ENCODE measurements around the gene USP44.

The USP44 gene

GRCh38 chr12:95506707-95507523 is 44.4 kb downstream of the USP44 start:
- no peak for ATAC-seq
- no peak for TF ChIP-seq ISL1 (CRISPR knock-in tag; IDR thresholded peaks at IDR 0.05)
- no peak for TF ChIP-seq SNAI2 (CRISPR knock-in tag; IDR thresholded peaks at IDR 0.05)
- TF ChIP-seq ZC3H10 (CRISPR knock-in tag; IDR thresholded peaks at IDR 0.05): no peak
- no peak for TF ChIP-seq PATZ1 (CRISPR knock-in tag; IDR thresholded peaks at IDR 0.05; ENCODE audit: borderline replicate concordance)
- no peak for TF ChIP-seq OSR1 (CRISPR knock-in tag; IDR thresholded peaks at IDR 0.05)

GRCh38 chr12:95505039-95505438 is 46.2 kb downstream of the USP44 start:
- no peak for ATAC-seq
- TF ChIP-seq TSHZ2 (CRISPR knock-in tag; IDR thresholded peaks at IDR 0.05): no peak
- TF ChIP-seq PATZ1 (CRISPR knock-in tag; IDR thresholded peaks at IDR 0.05; ENCODE audit: borderline replicate concordance): no peak
- no peak for TF ChIP-seq ZFP3 (CRISPR knock-in tag; IDR thresholded peaks at IDR 0.05)
- TF ChIP-seq ZNF70 (CRISPR knock-in tag; IDR thresholded peaks at IDR 0.05): no peak
- no peak for TF ChIP-seq ZNF8 (CRISPR knock-in tag; IDR thresholded peaks at IDR 0.05)
- TF ChIP-seq ZC3H10 (CRISPR knock-in tag; IDR thresholded peaks at IDR 0.05): no peak
- no peak for TF ChIP-seq ESRRG (CRISPR knock-in tag; IDR thresholded peaks at IDR 0.05)
- TF ChIP-seq CSDC2 (CRISPR knock-in tag; IDR thresholded peaks at IDR 0.05): no peak
- TF ChIP-seq ZNF565 (CRISPR knock-in tag; conservative IDR thresholded peaks at IDR 0.05; ENCODE audit: low read depth): no peak
- no peak for TF ChIP-seq SNAI2 (CRISPR knock-in tag; IDR thresholded peaks at IDR 0.05)
- TF ChIP-seq ZFP30 (CRISPR knock-in tag; IDR thresholded peaks at IDR 0.05): no peak
- no peak for TF ChIP-seq GLIS3 (CRISPR knock-in tag; IDR thresholded peaks at IDR 0.05)

GRCh38 chr12:95504140-95504539 is 47.1 kb downstream of the USP44 start:
- ATAC-seq: no peak
- TF ChIP-seq TOX (CRISPR knock-in tag; IDR thresholded peaks at IDR 0.05; ENCODE audit: borderline replicate concordance) (no peak), RARB (CRISPR knock-in tag; IDR thresholded peaks at IDR 0.05) (no peak), PATZ1 (CRISPR knock-in tag; IDR thresholded peaks at IDR 0.05; ENCODE audit: borderline replicate concordance) (no peak), SNAI2 (CRISPR knock-in tag; IDR thresholded peaks at IDR 0.05) (no peak), ISL1 (CRISPR knock-in tag; IDR thresholded peaks at IDR 0.05) (no peak), ARNTL (CRISPR knock-in tag; IDR thresholded peaks at IDR 0.05; ENCODE audit: borderline replicate concordance, low read depth) (no peak)

GRCh38 chr12:95499772-95500171 is 51.5 kb downstream of the USP44 start:
- TF ChIP-seq TSHZ2 (CRISPR knock-in tag; IDR thresholded peaks at IDR 0.05) (no peak), CREB5 (CRISPR knock-in tag; IDR thresholded peaks at IDR 0.05; ENCODE audit: low read depth) (no peak), ZNF70 (CRISPR knock-in tag; IDR thresholded peaks at IDR 0.05) (no peak), ISL1 (CRISPR knock-in tag; IDR thresholded peaks at IDR 0.05) (no peak), ESRRG (CRISPR knock-in tag; IDR thresholded peaks at IDR 0.05) (no peak), ZFP30 (CRISPR knock-in tag; IDR thresholded peaks at IDR 0.05) (no peak), ARNTL (CRISPR knock-in tag; IDR thresholded peaks at IDR 0.05; ENCODE audit: borderline replicate concordance, low read depth) (no peak), ZC3H10 (CRISPR knock-in tag; IDR thresholded peaks at IDR 0.05) (no peak), PPARA (CRISPR knock-in tag; IDR thresholded peaks at IDR 0.05; ENCODE audit: borderline replicate concordance) (no peak), RARB (CRISPR knock-in tag; IDR thresholded peaks at IDR 0.05) (no peak), GLIS3 (CRISPR knock-in tag; IDR thresholded peaks at IDR 0.05) (no peak), PATZ1 (CRISPR knock-in tag; IDR thresholded peaks at IDR 0.05; ENCODE audit: borderline replicate concordance) (no peak)
- ATAC-seq: no peak

Data from SK-N-SH treated with all-trans-retinoic acid at 6 μM for 48 hours (cell line).